Measurements from ENCODE around the gene MIDN. TPM values are rescaled to one million over a fixed set of nuclear protein-coding genes. Genes with fewer than 3 reads are reported as not detected.

Gene MIDN
- polyA plus RNA-seq, 2 of the 4 experiments (the other 2 are of a cell fraction): 9.1 to 31.4 TPM

GRCh38 chr19:1228161-1228957 lies 20.0 kb upstream of the MIDN start:
- WGBS (ENCODE audit: missing lambda C conversion rate): 97% methylated on average over 77 of the region's 100 CpGs
- H3K4me3 ChIP-seq: no peak overlapping the region
- no peak for FAIRE-seq
- TF ChIP-seq TFCP2L1 (CRISPR knock-in tag; IDR thresholded peaks at IDR 0.05) (no peak), RNF2 (IDR thresholded peaks at IDR 0.05; ENCODE audit: borderline replicate concordance, low read depth) (no peak), ZSCAN20 (CRISPR knock-in tag; IDR thresholded peaks at IDR 0.05) (no peak), NPAS2 (CRISPR knock-in tag; IDR thresholded peaks at IDR 0.05; ENCODE audit: borderline replicate concordance) (no peak), FOSB (CRISPR knock-in tag; IDR thresholded peaks at IDR 0.05) (no peak), HMGXB4 (CRISPR knock-in tag; IDR thresholded peaks at IDR 0.05; ENCODE audit: borderline replicate concordance) (no peak), ZNF302 (CRISPR knock-in tag; IDR thresholded peaks at IDR 0.05) (no peak), ATOH8 (CRISPR knock-in tag; IDR thresholded peaks at IDR 0.05; ENCODE audit: low read depth) (no peak), E2F6 (IDR thresholded peaks at IDR 0.05; ENCODE audit: borderline replicate concordance, low read depth) (no peak), RAD21 (conservative IDR thresholded peaks at IDR 0.05 in 1 of 2, IDR thresholded peaks at IDR 0.05 in 1 of 2) (no peak), HOXB5 (CRISPR knock-in tag; IDR thresholded peaks at IDR 0.05) (no peak), JUN (IDR thresholded peaks at IDR 0.05) (no peak), HOXB13 (CRISPR knock-in tag; IDR thresholded peaks at IDR 0.05; ENCODE audit: low read depth) (no peak)
- H3K27ac ChIP-seq: no peak overlapping the region
- H3K9me3 ChIP-seq: no peaks in the 10 kb centered on the region
- no peak for ATAC-seq
- peaks cover 17% of the 10 kb centered on the region; the same call in 2 of the 3 replicates for H3K4me1 ChIP-seq
- no peak for DNase-seq (ENCODE audit: low read depth in 1 of 2, low spot score in 1 of 2)
- CTCF ChIA-PET: interaction anchor here (1.1 to 1.2 kb wide), 2 partner anchors 11 kb away, joined by 3 read pairs; no protein-coding TSS in a partner anchor
- POLR2A ChIA-PET: interaction anchor here (0.6 kb wide), 1 partner anchor 19 kb away, joined by 4 read pairs; no protein-coding TSS in a partner anchor
- no peak overlapping the region for H3K4me2 ChIP-seq

- no peak for DNase-seq (ENCODE audit: low read depth in 1 of 2, low spot score in 1 of 2)
- Histone ChIP-seq H3K27ac (no peak overlapping the region), H3K4me1 (peaks cover 17% of the 10 kb centered on the region; the same call in 2 of the 3 replicates), H3K9me3 (no peaks in the 10 kb centered on the region), H3K4me2 (no peak overlapping the region), H3K4me3 (no peak overlapping the region)
- CTCF ChIA-PET: interaction anchor here (1.1 to 1.7 kb wide), 3 partner anchors 11 to 14 kb away, joined by 3 to 6 read pairs (median 5); no protein-coding TSS in a partner anchor
- WGBS (ENCODE audit: missing lambda C conversion rate): 95% methylated on average over 109 of the region's 158 CpGs
- no peak for ATAC-seq
- POLR2A ChIA-PET: no interaction called here
- FAIRE-seq: no peak
- TF ChIP-seq HOXA7 (CRISPR knock-in tag; IDR thresholded peaks at IDR 0.05) (no peak), EHMT2 (IDR thresholded peaks at IDR 0.05; ENCODE audit: low read depth) (no peak), CHD2 (IDR thresholded peaks at IDR 0.05; ENCODE audit: low read length, partially characterized antibody) (no peak), CHD4 (IDR thresholded peaks at IDR 0.05; ENCODE audit: borderline replicate concordance) (no peak), ATOH8 (CRISPR knock-in tag; IDR thresholded peaks at IDR 0.05; ENCODE audit: low read depth) (no peak), HES2 (IDR thresholded peaks at IDR 0.05) (no peak), RNF2 (IDR thresholded peaks at IDR 0.05; ENCODE audit: borderline replicate concordance, low read depth) (no peak), KDM1A (IDR thresholded peaks at IDR 0.05; ENCODE audit: low read depth) (no peak), RAD21 (conservative IDR thresholded peaks at IDR 0.05 in 1 of 2, IDR thresholded peaks at IDR 0.05 in 1 of 2) (no peak), ELK1 (IDR thresholded peaks at IDR 0.05; ENCODE audit: low read depth, low read length) (no peak), NR3C1 (IDR thresholded peaks at IDR 0.05) (no peak), TP53 (CRISPR knock-in tag; IDR thresholded peaks at IDR 0.05) (no peak), NFE2L2 (conservative IDR thresholded peaks at IDR 0.05; ENCODE audit: low read length) (no peak), MAX (IDR thresholded peaks at IDR 0.05) (no peak), RARB (CRISPR knock-in tag; IDR thresholded peaks at IDR 0.05) (no peak), ZC3H11A (IDR thresholded peaks at IDR 0.05) (no peak), CEBPB (IDR thresholded peaks at IDR 0.05) (no peak), E2F6 (IDR thresholded peaks at IDR 0.05; ENCODE audit: borderline replicate concordance, low read depth) (no peak)
Measured at GRCh38 chr19:1229056-1229923, 19.1 kb upstream of the MIDN start.

All from A549 (cell line).